Lung (tissue), 16 donors: ENCODE results near the gene DNAJC9. TPM values are rescaled to one million over a fixed set of nuclear protein-coding genes. Genes with fewer than 3 reads are reported as not detected.
A peak's percentile ranks its signal among the peaks of the same experiment; 100 is the strongest.

Experiments
- ATAC-seq: fragments of 200-7000 bp; cut with Tn5 transposase; one replicate; pipeline ENCODE4 v1.9.1; 2020; ENCODE audit warnings: moderate number of reproducible peaks; ENCODE audit not compliant: insufficient read depth, low FRiP score
- DNase-seq, 3 donors: peaks; one replicate each; pipeline ENCODE4 v3.0.0-alpha.2; 2013 to 2017
- H3K27ac ChIP-seq, 2 donors: one replicate each; pipeline ENCODE4 v1.5.1; 2013; ENCODE audit warnings: mild to moderate bottlenecking in 2 of 2, moderate library complexity in 2 of 2, control low read depth in 1 of 2, inconsistent platforms in 1 of 2, low read depth in 1 of 2, low read length in 1 of 2
- H3K27me3 ChIP-seq, 3 donors: one replicate each; pipeline ENCODE4 v1.5.1; 2013; ENCODE audit warnings: low read length in 2 of 3; ENCODE audit not compliant: control insufficient read depth in 3 of 3, insufficient read depth in 3 of 3
- H3K36me3 ChIP-seq, 4 donors: one replicate each; pipeline ENCODE4 v1.5.1; 2013; ENCODE audit warnings: low read length in 4 of 4, mild to moderate bottlenecking in 1 of 4, moderate library complexity in 1 of 4; ENCODE audit not compliant: control insufficient read depth in 4 of 4, insufficient read depth in 4 of 4
- H3K4me1 ChIP-seq, 5 donors: one replicate each; pipeline ENCODE4 v1.5.1; 2013; ENCODE audit warnings: low read length in 5 of 5, mild to moderate bottlenecking in 2 of 5, moderate library complexity in 1 of 5; ENCODE audit not compliant: control insufficient read depth in 5 of 5, insufficient read depth in 5 of 5
- H3K4me3 ChIP-seq: one replicate; pipeline ENCODE4 v1.5.1; 2013; ENCODE audit warnings: mild to moderate bottlenecking, control low read depth, moderate library complexity
- H3K9ac ChIP-seq, 2 donors: one replicate each; pipeline ENCODE4 v1.5.1; 2013; ENCODE audit warnings: low read length in 2 of 2, control low read depth in 1 of 2; ENCODE audit not compliant: insufficient read depth in 1 of 2
- H3K9me3 ChIP-seq, 4 donors: one replicate each; pipeline ENCODE4 v1.5.1; 2013; ENCODE audit warnings: low read length in 3 of 4, mild to moderate bottlenecking in 1 of 4, moderate library complexity in 1 of 4; ENCODE audit not compliant: control insufficient read depth in 4 of 4, insufficient read depth in 3 of 4
- CTCF ChIP-seq: IDR thresholded peaks from 2 replicates; pipeline ENCODE4 v1.5.1; 2012; ENCODE audit warnings: mild to moderate bottlenecking; ENCODE audit errors: control extremely low read depth, extremely low read depth
- WGBS, 2 donors: extraction: QIAGEN DNeasy Blood & Tissue Kit; methylation state at CpG; one replicate each; pipeline ENCODE4 v1.1.7; 2013; 5-methylcytosine and 5-hydroxymethylcytosine counted together
- long read RNA-seq, 5 donors: transcript quantifications; one replicate each; lab custom pipeline, GENCODE V29; 2026
- polyA plus RNA-seq, 2 donors: library from polyadenylated mRNA; stranded (reverse); fragments of 200-250 nt; gene quantifications; one replicate each; pipeline ENCODE4 v1.2.1, GENCODE V29; 2013
- total RNA-seq, 2 donors: library from RNA; depleted of rRNA in 1 of 2; stranded (reverse); fragments of >200 nt in 1 of 2; gene quantifications; one replicate each; pipeline ENCODE4 v1.2.1, GENCODE V29; 2014 to 2021
- donor health status: control.
- donor health status: control.
- donor health status: Bipolar disorder and iron deficiency.
- donor health status: healthy.
- donor health status: DM: yes; HTN: yes; CAD: no.

DNAJC9 gene
- total RNA-seq: 10 to 100 TPM; 12.7 to 21.0 TPM
- 10 to 100 TPM in 1 of 2 donors, 1 to 10 TPM in 1; 7.5 to 10.3 TPM for polyA plus RNA-seq
- long read RNA-seq, donor 1, transcript DNAJC9-201 (5 exons, 3,032 nt): major isoform, 13 of 29 reads
- long read RNA-seq, donor 1, partial matches to known transcripts: 16 of 29 reads
- long read RNA-seq, donor 1, other reads (novel, unspliced or antisense): 0 of 29 reads
- long read RNA-seq, donor 2, partial matches to known transcripts: 0 of 4 reads
- long read RNA-seq, donor 2, other reads (novel, unspliced or antisense): 0 of 4 reads
- long read RNA-seq, donor 3, transcript DNAJC9-201 (5 exons, 3,032 nt): major isoform, 13 of 13 reads
- long read RNA-seq, donor 3, partial matches to known transcripts: 0 of 13 reads
- long read RNA-seq, donor 3, other reads (novel, unspliced or antisense): 0 of 13 reads
- long read RNA-seq, donor 4, transcript DNAJC9-201 (5 exons, 3,032 nt): major isoform, 15 of 45 reads
- long read RNA-seq, donor 4, partial matches to known transcripts: 30 of 45 reads
- long read RNA-seq, donor 4, other reads (novel, unspliced or antisense): 0 of 45 reads
- long read RNA-seq, donor 5, transcript DNAJC9-201 (5 exons, 3,032 nt): major isoform, 24 of 65 reads
- long read RNA-seq, donor 5, partial matches to known transcripts: 41 of 65 reads
- long read RNA-seq, donor 5, other reads (novel, unspliced or antisense): 0 of 65 reads

DNA sequence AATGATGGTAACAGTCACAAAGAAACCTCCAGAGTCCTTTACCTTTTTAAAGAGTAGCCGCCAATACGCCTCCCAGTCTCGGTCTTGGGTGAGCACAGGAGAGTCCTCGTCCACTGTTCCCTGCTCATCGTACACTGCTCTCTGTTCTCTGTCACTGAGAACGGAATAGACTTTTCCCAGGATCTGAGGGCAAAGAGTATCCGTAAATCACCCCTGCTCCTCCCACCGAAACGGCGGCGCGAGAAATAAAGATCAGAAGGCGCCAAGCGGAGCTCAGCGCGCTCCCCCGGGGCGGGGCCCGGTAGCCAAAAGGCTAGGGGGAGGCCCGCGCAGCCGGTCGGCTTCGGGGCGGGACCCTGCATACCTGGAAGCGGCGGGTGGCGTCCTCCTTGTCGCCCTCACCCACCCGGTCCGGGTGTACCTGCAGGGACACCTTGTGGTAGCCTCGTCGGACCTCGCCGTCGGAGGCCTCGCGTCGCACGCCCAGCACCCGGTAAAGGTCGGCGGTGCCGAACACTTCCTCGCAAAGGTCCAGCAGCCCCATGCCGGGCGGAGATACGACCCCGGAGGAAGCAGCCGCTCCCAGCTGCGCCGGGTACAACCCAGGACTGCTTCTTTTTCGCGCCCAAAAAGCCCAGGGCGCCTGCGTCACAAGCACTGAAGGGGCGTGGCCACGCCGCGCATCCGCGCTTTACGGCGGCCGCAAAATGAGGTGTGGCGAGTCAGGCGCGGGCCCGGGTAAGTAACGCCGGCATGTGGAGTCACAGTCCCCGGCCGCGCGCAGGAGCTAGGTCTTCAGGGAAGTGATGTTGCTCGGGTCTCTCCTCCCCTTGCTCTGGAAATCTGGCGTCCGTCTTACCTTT lies at the start of gene DNAJC9:
Gene DNAJC9, minus strand, starts transcription at position 610 of the 863 bp plus-strand sequence. Its CDS starts 66 bp downstream, at position 544.
- peak within 1 kb of the TSS; percentile 71 to 89 for H3K9ac ChIP-seq
- ATAC-seq (peak; percentile 98), DNase-seq (peak; percentile 95 to 97 (median 97))
- no peak for TF ChIP-seq CTCF
- 0 to 1% methylated on average over 70 to 78 of the region's 78 CpGs for WGBS, 2 donors
- no peaks in the 10 kb centered on the region for H3K9me3 ChIP-seq
- H3K4me3 ChIP-seq: peak within 1 kb of the TSS; percentile 100
- H3K36me3 ChIP-seq: peaks cover 5 to 31% (median 11%) of the 10 kb centered on the region in 4 donors
- H3K4me1 ChIP-seq: peaks cover 3 to 38% (median 7%) of the 10 kb centered on the region in 5 donors
- H3K27me3 ChIP-seq: no peaks in the 10 kb centered on the region
- peak within 1 kb of the TSS; percentile 83 to 97 for H3K27ac ChIP-seq

GRCh38 chr10:73293461-73293860 lies 46.4 kb upstream of the DNAJC9 start:
- peaks cover 0 to 2% (median 0%) of the 10 kb centered on the region in 4 donors for H3K36me3 ChIP-seq
- no peaks in the 10 kb centered on the region for H3K4me1 ChIP-seq
- DNase-seq (no peak), ATAC-seq (no peak)
- H3K9me3 ChIP-seq: no peaks in the 10 kb centered on the region
- WGBS, 2 donors: 86 to 87% methylated on average over 3 of the region's 3 CpGs
- no peak overlapping the region for H3K4me3 ChIP-seq
- TF ChIP-seq CTCF: no peak
- no peak overlapping the region for H3K27ac ChIP-seq
- no peak overlapping the region for H3K9ac ChIP-seq
- H3K27me3 ChIP-seq: no peaks in the 10 kb centered on the region

DNA sequence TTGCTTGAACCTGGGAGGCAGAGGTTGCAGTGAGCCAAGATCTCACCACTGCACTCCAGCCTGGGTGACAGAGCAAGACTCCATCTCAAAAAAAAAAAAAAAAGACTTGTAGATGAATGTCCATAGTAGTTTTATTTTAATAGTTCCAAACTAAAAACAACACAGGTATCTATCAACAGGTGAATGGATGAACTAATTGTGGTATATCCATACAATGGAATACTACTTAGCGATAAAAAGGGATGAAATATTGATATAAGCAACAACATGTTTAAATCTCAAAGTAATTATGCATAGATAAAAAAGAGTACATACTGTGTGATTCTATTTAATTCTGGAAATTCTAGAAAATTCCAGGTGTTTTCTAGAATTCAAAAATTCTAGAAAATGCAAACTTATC lies 42.9 kb upstream of the DNAJC9 start:
- no peak overlapping the region for H3K9ac ChIP-seq
- H3K4me1 ChIP-seq: peaks cover 0 to 2% (median 0%) of the 10 kb centered on the region in 5 donors
- ATAC-seq (no peak), DNase-seq (no peak)
- 94 to 98% methylated on average over 1 of the region's 1 CpG for WGBS, 2 donors
- H3K4me3 ChIP-seq: no peak overlapping the region
- no peak overlapping the region for H3K27ac ChIP-seq
- peaks cover 0 to 2% (median 0%) of the 10 kb centered on the region in 4 donors for H3K36me3 ChIP-seq
- no peaks in the 10 kb centered on the region for H3K9me3 ChIP-seq
- TF ChIP-seq CTCF: no peak
- no peaks in the 10 kb centered on the region for H3K27me3 ChIP-seq
